A673 (cell line): ENCODE measurements around the gene EIF1. TPM values are rescaled to one million over a fixed set of nuclear protein-coding genes. Genes with fewer than 3 reads are reported as not detected.

Experiments used
- BruUV-seq: library from RNA; stranded (reverse); fragments of 400-500 nt; replicated peaks from 2 replicates; lab custom pipeline; 2021; lab: Mats Ljungman, UMichigan
- CTCF ChIA-PET: fragments of 300-600 bp; sonication (Branson Sonifier 250); formaldehyde crosslinking; loops from one replicate; lab custom pipeline; 2022; ENCODE audit warnings: antibody characterized with exemption; lab: Charles Lee
- POLR2A ChIA-PET: fragments of 300-600 bp; sonication (Branson Sonifier 250); formaldehyde crosslinking; loops from one replicate; lab custom pipeline; 2022; ENCODE audit warnings: antibody characterized with exemption; ENCODE audit not compliant: low non-redundant PET; lab: Charles Lee
- DNase-seq: peaks from one replicate; pipeline ENCODE4 v3.0.0-alpha.2; 2015; ENCODE audit warnings: low spot score
- H3K27ac ChIP-seq: fragments of 200-600 bp; sonication (generic); 2 replicates; pipeline ENCODE4 v1.5.1; 2016; ENCODE audit warnings: mixed run types, low read depth, mild to moderate bottlenecking, mixed read lengths, antibody characterized with exemption, low read length; ENCODE audit not compliant: poor library complexity, severe bottlenecking
- H3K27me3 ChIP-seq: fragments of 200-600 bp; sonication (generic); replicated peaks from 2 replicates; pipeline ENCODE4 v1.6.1; 2017; ENCODE audit warnings: mixed run types, low read depth, mild to moderate bottlenecking, mixed read lengths, antibody characterized with exemption, low read length; ENCODE audit not compliant: insufficient read depth, poor library complexity
- H3K36me3 ChIP-seq: fragments of 200-600 bp; sonication (generic); 2 replicates; pipeline ENCODE4 v1.6.1; 2016; ENCODE audit warnings: mixed run types, mild to moderate bottlenecking, mixed read lengths, antibody characterized with exemption, low read length; ENCODE audit not compliant: insufficient read depth, poor library complexity, severe bottlenecking
- H3K4me1 ChIP-seq: fragments of 200-600 bp; sonication (generic); 2 replicates; pipeline ENCODE4 v1.6.1; 2017; ENCODE audit warnings: mixed run types, mild to moderate bottlenecking, mixed read lengths, antibody characterized with exemption, low read length; ENCODE audit not compliant: insufficient read depth, poor library complexity, severe bottlenecking
- H3K4me3 ChIP-seq: fragments of 200-600 bp; sonication (generic); 2 replicates; pipeline ENCODE4 v1.5.1; 2016; ENCODE audit warnings: low read depth, mixed run types, mild to moderate bottlenecking, mixed read lengths, low read length; ENCODE audit not compliant: poor library complexity, severe bottlenecking
- H3K9me3 ChIP-seq: fragments of 200-600 bp; sonication (generic); 2 replicates; pipeline ENCODE4 v1.6.1; 2016; ENCODE audit warnings: mixed run types, low read depth, mild to moderate bottlenecking, mixed read lengths, antibody characterized with exemption, low read length; ENCODE audit not compliant: poor library complexity, severe bottlenecking
- EZH2 ChIP-seq: fragments of 200-600 bp; sonication (generic); IDR thresholded peaks from 2 replicates; pipeline ENCODE4 v1.6.1; 2017; ENCODE audit warnings: borderline replicate concordance, low read depth, mild to moderate bottlenecking, mixed read lengths, antibody characterized with exemption, low read length; ENCODE audit not compliant: poor library complexity, severe bottlenecking
- intact Hi-C: fragments of 100-400 bp; cut with micrococcal nuclease; formaldehyde crosslinking; loops from one replicate; pipeline ENCODE4 v1.10.0; 2022; ENCODE audit not compliant: unreplicated experiment
- total RNA-seq: library from RNA; stranded (reverse); gene quantifications from 2 replicates; pipeline ENCODE4 v1.2.3, GENCODE V29; 2021
- TF ChIP-seq, protein P1 (sequence below): fragments of 300-800, 200-600 bp; sonication (generic); conservative IDR thresholded peaks from 2 replicates; pipeline ENCODE4 v1.5.1; 2017; ENCODE audit warnings: low read depth, mild to moderate bottlenecking, antibody characterized with exemption, low read length, moderate library complexity, mixed read lengths

The EIF1 gene
- total RNA-seq, 1 experiment from 2014 or later: 524 TPM

DNA sequence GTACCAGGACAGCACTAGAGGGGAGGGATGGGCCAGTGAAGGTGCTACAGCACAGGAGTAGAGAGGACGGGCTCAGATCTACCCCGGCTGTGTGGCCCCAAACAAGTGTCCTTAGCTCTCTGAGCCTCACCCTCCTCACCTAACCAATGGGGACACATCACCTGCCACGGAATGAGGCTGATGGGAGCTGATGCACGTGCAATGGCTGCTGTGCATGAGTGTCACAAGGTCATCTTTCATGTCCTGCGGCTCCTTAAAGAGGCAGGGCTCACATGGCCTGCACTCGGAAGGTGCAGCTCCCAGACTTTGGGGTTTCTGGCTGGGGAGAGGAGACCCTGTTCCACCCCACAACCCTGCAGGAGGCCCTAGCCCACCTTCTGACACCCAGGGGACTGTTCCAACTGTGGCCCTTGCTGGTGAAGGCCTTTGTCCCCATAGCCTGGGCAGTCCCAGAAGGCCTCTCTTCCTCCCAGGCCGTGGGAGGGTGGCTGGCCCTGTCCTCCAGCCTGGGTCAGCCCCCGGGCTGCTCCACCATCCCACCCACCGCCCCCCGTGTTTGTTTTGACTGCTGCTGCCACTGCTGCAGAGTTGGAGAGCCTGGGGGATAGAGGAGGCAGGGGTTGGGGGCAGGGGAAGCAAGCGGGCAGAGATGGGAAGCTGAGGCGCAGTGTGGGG lies 35.3 kb downstream of the EIF1 start:
- CTCF ChIA-PET: interaction anchor here (0.6 kb wide), 1 partner anchor 67 kb away, joined by 3 read pairs; no protein-coding TSS in a partner anchor
- POLR2A ChIA-PET: no interaction called here
- no TSS peak for BruUV-seq
- Histone ChIP-seq H3K4me1 (no peaks in the 10 kb centered on the region), H3K4me3 (no peak overlapping the region), H3K36me3 (no peaks in the 10 kb centered on the region), H3K27ac (no peak overlapping the region), H3K9me3 (no peaks in the 10 kb centered on the region), H3K27me3 (no peaks in the 10 kb centered on the region)
- no peak for DNase-seq
- intact Hi-C loops: no loop called here
- TF ChIP-seq, protein P1, sequence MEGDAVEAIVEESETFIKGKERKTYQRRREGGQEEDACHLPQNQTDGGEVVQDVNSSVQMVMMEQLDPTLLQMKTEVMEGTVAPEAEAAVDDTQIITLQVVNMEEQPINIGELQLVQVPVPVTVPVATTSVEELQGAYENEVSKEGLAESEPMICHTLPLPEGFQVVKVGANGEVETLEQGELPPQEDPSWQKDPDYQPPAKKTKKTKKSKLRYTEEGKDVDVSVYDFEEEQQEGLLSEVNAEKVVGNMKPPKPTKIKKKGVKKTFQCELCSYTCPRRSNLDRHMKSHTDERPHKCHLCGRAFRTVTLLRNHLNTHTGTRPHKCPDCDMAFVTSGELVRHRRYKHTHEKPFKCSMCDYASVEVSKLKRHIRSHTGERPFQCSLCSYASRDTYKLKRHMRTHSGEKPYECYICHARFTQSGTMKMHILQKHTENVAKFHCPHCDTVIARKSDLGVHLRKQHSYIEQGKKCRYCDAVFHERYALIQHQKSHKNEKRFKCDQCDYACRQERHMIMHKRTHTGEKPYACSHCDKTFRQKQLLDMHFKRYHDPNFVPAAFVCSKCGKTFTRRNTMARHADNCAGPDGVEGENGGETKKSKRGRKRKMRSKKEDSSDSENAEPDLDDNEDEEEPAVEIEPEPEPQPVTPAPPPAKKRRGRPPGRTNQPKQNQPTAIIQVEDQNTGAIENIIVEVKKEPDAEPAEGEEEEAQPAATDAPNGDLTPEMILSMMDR: no peak
- TF ChIP-seq EZH2: no peak

DNA sequence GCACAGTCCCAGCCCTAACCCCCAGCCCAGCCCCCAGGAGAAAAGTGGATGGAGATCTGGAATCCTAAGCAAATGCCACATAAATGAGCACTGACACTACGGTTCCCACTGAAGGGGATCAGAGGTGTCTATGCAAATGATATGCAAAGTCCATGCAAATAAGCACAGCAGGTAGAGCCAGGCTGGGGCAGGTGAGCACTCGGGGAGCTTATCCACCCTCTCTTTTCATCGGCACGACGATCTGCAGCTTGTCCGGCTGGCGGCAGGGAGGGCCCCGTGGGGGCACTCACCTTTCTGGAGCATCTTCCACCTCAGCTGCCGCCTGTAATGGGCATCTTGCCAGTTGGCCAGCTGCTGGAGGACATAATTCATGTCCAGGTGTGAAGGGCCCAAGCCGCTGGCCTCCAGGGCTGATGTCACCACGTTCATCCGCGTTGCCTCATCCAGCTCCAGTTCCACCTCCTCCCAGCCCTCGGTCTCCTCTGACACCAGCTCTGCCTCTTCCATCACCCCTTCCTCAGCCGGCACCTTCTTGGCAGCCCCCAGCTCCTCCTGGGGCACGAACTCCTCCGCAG lies 35.9 kb downstream of the EIF1 start:
- POLR2A ChIA-PET: no interaction called here

DNA sequence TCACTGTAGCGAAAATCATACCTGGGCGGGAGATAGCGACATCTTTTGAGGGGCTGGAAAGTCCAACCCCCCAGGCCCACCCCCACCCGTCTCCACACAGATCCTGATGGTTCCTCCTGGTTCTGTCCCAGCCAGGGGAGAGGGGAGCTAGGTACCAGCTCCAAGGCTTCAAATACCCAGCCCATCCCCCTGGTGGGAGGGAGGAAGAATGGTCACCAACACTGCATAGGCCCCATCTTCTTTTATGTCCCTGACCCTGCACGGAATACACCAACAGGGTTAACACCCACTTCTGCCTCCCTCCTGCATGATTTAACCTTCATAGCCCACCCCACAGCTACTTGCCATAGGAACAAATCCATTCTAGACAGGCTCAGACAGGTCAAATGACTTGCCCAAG lies 36.4 kb downstream of the EIF1 start:
- Histone ChIP-seq H3K27ac (no peak overlapping the region), H3K4me3 (no peak overlapping the region), H3K4me1 (no peaks in the 10 kb centered on the region), H3K36me3 (no peaks in the 10 kb centered on the region), H3K27me3 (no peaks in the 10 kb centered on the region), H3K9me3 (no peaks in the 10 kb centered on the region)
- ChIA-PET POLR2A (no interaction called here), CTCF (no interaction called here)
- BruUV-seq: no TSS peak
- no peak for DNase-seq
- intact Hi-C loops: no loop called here
- no peak for TF ChIP-seq EZH2
- TF ChIP-seq, protein P1: no peak

More for the DNA sequence above, 35.9 kb downstream of the EIF1 start:
- intact Hi-C loops: no loop called here
- no peak overlapping the region for H3K27ac ChIP-seq
- BruUV-seq: no TSS peak
- TF ChIP-seq EZH2: no peak
- TF ChIP-seq, protein P1: no peak
- H3K27me3 ChIP-seq: no peaks in the 10 kb centered on the region
- DNase-seq: no peak
- no peaks in the 10 kb centered on the region for H3K36me3 ChIP-seq
- H3K9me3 ChIP-seq: no peaks in the 10 kb centered on the region
- CTCF ChIA-PET: no interaction called here
- H3K4me3 ChIP-seq: no peak overlapping the region
- no peaks in the 10 kb centered on the region for H3K4me1 ChIP-seq
